ENCODE data around the gene USP12.
"Not testable (repeated sequence)": the region's sequence is repeated elsewhere in the genome, so short reads cannot be mapped to it uniquely, and the experiment has no call there.

USP12 gene

GRCh38 chr13:27151798-27152599 lies 19.6 kb downstream of the USP12 start:
- DNase-seq (ENCODE audit: low read depth in 2 of 2), result no peak

DNA sequence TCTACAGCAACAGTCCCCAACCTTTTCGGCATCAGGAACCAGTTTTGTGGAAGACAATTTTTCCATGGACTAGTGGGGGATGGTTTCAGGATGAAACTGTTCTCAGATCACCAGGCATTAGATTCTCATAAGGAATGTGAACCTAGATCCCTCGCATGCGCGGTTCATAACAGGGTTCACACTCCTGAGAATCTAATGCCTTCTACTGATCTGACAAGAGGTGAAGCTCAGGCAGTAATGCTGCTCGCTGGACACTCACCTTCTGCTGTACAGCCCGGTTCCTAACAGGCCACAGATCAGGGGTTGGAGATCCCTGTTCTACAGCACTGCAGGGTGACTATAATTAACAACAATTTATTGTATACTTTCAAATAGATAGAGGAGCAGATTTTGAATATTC lies 21.9 kb downstream of the USP12 start:
- DNase-seq (ENCODE audit: low read depth in 2 of 2), result no peak

DNA sequence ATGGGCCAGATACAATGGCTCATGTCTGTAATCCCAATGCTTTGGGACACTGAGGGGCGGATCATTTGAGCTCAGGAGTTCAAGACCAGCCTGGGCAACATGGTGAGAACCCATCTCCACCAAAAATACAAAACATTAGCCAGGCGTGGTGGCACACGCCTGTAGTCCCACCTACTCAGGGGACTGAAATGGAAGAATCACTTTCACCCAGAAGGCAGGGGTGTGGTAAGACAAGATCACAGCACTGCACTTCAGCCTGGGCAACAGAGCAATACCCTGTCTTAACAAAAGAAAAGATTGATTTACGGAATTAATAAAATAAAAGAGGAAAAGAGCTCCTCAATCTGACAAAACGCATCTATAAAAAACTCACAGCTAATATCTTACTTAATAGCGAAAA lies 22.7 kb downstream of the USP12 start:
- no peak for DNase-seq (ENCODE audit: low read depth in 2 of 2)

DNA sequence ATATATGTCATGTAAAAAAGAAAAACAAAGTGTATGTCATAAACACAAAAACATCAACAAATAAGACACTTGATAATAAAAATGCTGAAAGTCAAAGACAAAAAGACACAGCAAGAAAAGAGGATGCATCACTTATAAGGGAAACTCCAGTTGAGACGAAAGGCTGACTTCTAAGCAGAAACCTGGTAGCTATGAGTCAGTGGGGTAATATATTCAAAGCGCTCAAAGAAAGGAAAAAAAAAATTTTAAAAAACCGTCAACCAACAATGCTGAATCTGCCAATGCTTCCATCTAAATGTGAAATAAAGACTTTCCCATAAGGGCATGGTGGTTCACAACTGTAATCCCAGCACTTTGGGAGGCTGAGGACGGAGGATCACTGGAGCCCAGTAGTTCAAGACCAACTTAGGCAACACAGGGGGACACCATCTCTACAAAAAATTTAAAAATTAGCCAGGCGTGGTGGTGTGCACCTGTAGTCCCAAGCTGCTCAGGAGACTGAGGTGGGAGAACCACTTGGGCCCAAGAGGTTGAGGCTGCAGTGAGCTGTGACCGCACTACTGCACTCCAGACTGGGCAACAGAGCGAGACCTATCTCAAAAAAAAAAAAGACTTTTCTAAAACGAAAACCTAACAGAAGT lies 24.0 kb downstream of the USP12 start:
- DNase-seq (ENCODE audit: low read depth in 2 of 2), result no peak

- DNase-seq (ENCODE audit: low read depth in 2 of 2), result no peak
These were observed 29.9 kb downstream of the USP12 start for GRCh38 chr13:27141746-27142145.

DNA sequence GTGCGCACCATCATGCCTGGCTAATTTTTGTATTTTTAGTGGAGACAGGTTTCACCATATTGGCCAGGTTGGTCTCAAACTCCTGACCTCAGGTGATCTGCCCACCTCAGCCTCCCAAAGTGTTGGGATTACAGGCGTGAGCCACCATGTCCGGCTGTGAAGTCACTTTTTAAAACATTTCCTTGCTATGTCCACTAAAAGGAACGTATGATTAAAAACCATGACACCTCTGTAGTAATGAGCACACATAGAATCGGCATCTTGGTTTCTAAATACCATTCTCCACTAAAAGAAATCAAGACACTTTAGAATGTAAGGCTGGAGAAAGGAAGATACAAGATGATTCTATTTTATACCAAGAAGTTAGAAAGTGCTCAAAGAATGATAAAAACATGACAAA lies 30.5 kb downstream of the USP12 start:
- DNase-seq (ENCODE audit: low read depth in 2 of 2), result not testable (repeated sequence)

GRCh38 chr13:27140060-27140459 lies 31.6 kb downstream of the USP12 start:
- DNase-seq (ENCODE audit: low read depth in 2 of 2), result no peak

GRCh38 chr13:27139565-27139964 lies 32.0 kb downstream of the USP12 start:
- DNase-seq (ENCODE audit: low read depth in 2 of 2), result no peak

DNA sequence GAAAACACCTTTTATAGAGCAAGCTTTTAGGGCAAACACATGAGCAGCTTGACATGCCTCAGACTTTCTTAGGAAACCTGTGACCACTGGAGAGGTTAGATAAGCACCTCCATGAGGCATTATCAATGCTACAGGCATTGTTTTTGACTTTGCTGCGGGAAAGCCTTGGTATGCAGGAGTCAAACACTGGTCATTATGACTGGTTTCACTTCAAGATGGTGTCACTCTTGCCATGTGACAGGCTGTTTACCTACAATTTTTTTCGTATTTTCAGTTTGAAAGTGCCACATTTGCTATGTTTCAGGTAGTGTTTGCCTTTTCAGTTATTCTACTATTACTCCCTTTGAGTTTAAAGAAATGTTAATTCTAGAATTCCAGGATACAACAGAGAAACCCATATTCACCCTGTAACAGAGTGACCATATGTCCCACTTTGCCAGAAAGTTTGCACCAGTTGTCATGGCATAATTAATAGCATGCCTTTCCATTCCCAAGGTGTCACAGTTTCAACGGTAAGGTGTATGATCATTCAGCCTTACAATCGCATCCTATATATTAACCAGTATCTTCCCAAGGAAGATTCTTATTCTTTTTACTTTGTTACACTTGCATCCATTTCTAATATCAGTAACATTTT lies 33.0 kb downstream of the USP12 start:
- no peak for DNase-seq (ENCODE audit: low read depth in 2 of 2)

DNA sequence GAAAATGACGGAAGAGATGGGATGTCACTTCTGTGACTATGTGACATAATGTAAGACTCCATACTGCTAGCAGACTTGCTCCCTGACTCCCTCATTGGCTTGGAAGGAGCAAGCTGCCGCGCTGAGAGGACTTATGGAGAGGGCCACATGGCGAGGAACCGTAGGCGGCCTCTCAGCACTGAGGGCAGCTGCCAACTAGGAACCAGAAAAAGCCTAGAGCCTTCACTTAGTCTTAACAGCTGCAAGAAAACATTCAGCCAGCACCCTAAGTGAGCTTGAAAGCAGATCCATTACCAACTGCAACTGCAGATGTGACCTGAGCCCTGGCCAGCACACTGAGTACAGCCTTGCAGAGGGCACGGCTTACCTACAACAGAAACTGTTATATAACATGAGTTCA lies 33.9 kb downstream of the USP12 start:
- no peak for DNase-seq (ENCODE audit: low read depth in 2 of 2)

DNA sequence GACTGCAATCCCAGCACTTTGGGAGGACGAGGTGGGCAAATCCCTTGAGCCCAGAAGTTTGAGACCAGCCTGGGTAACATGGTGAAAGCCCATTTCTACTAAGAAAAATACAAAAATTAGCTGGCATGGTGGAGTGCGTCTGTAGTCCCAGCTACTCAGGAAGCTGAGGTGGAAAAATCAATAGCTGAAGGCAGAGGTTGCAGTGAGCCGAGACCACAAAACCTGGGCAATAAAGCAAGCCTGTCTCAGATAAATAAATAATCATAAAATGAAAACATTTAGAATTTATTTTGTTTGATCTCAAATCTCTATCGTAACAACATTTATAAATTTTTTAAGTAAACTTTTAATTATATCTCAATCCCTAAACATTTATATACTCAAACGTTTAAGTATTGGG lies 36.6 kb downstream of the USP12 start:
- DNase-seq (ENCODE audit: low read depth in 2 of 2), result no peak

GRCh38 chr13:27133889-27134288 lies 37.7 kb downstream of the USP12 start:
- DNase-seq (ENCODE audit: low read depth in 2 of 2), result no peak

GRCh38 chr13:27132538-27132937 lies 39.1 kb downstream of the USP12 start:
- no peak for DNase-seq (ENCODE audit: low read depth in 2 of 2)

- DNase-seq (ENCODE audit: low read depth in 2 of 2), result no peak
These were observed 39.7 kb downstream of the USP12 start for GRCh38 chr13:27131906-27132305.

- peak; percentile 63 to 66 for DNase-seq (ENCODE audit: low read depth in 2 of 2)
These were observed 40.5 kb downstream of the USP12 start for GRCh38 chr13:27130979-27131623.

- DNase-seq (ENCODE audit: low read depth in 2 of 2), result no peak
These were observed 41.2 kb downstream of the USP12 start for GRCh38 chr13:27130223-27130978.

- no peak for DNase-seq (ENCODE audit: low read depth in 2 of 2)
These were observed 42.6 kb downstream of the USP12 start for GRCh38 chr13:27128825-27129627.

DNA sequence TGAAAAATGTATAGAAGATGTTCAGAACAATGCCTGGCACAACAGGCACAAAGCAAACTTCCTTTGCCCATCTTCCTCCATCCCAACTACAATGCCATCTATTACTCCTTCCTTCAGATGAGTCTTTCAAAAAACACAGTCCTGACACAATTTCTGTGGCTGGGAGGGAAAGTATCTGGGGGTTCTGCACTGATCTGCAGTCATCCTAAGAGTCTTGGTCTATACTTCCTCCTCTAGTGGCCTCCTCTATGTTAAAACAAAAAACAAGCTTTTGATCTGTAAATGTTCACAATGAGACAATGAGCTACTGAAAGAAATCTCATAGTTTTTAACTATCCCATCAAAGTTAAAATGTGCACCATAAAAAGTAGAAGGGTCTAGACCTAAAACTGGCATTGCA lies 44.8 kb downstream of the USP12 start:
- DNase-seq (ENCODE audit: low read depth in 2 of 2), result no peak

- no peak for DNase-seq (ENCODE audit: low read depth in 2 of 2)
These were observed 46.0 kb downstream of the USP12 start for GRCh38 chr13:27125357-27126282.

GRCh38 chr13:27124571-27124970 lies 47.0 kb downstream of the USP12 start:
- DNase-seq (ENCODE audit: low read depth in 2 of 2), result no peak
